Glutamatergic neuron (in vitro differentiated cells): ENCODE results near the gene TBX2. TPM values are rescaled to one million over a fixed set of nuclear protein-coding genes. Genes with fewer than 3 reads are reported as not detected.

Source experiments
- DNase-seq: peaks from one replicate; pipeline ENCODE4 v3.0.0; 2022
- H3K27ac Mint-ChIP-seq: one replicate; pipeline ENCODE4 v1.8.0; 2020; ENCODE audit warnings: mild to moderate bottlenecking, mixed read lengths, inconsistent platforms; ENCODE audit not compliant: unreplicated experiment
- H3K27me3 Mint-ChIP-seq: one replicate; pipeline ENCODE4 v1.8.0; 2020; ENCODE audit warnings: mild to moderate bottlenecking, moderate library complexity, mixed read lengths, inconsistent platforms; ENCODE audit not compliant: unreplicated experiment
- H3K36me3 Mint-ChIP-seq: one replicate; pipeline ENCODE4 v1.8.0; 2020; ENCODE audit warnings: mild to moderate bottlenecking, mixed read lengths, inconsistent platforms; ENCODE audit not compliant: unreplicated experiment
- H3K4me1 Mint-ChIP-seq: one replicate; pipeline ENCODE4 v1.8.0; 2020; ENCODE audit warnings: mild to moderate bottlenecking, low read depth, mixed read lengths, inconsistent platforms; ENCODE audit not compliant: unreplicated experiment
- H3K4me3 Mint-ChIP-seq: one replicate; pipeline ENCODE4 v1.8.0; 2020; ENCODE audit warnings: mild to moderate bottlenecking, mixed read lengths, inconsistent platforms; ENCODE audit not compliant: unreplicated experiment
- H3K9me3 Mint-ChIP-seq: one replicate; pipeline ENCODE4 v1.8.0; 2020; ENCODE audit warnings: mild to moderate bottlenecking, moderate library complexity, mixed read lengths, inconsistent platforms; ENCODE audit not compliant: unreplicated experiment
- CTCF ChIP-seq: fragments of 200-600 bp; sonication (generic); IDR thresholded peaks from one replicate; pipeline ENCODE4 v1.5.0; 2021; ENCODE audit not compliant: partially characterized antibody, unreplicated experiment
- total RNA-seq: library from RNA; stranded (reverse); fragmentation: NEBNext Ultra II Directional; extraction: Animal tissue kit (Norgen Biotek cat#: 25700); gene quantifications from one replicate; pipeline ENCODE4 v1.2.1, GENCODE V29; 2021; ENCODE audit not compliant: unreplicated experiment

Gene TBX2
- total RNA-seq, 1 donor from 2014 or later: 5.4 TPM

- no peak for TF ChIP-seq CTCF
- DNase-seq: no peak
- peaks cover 10% of the 10 kb centered on the region for H3K9me3 Mint-ChIP-seq
- H3K27ac Mint-ChIP-seq: peak overlapping the region; percentile 59
- peaks cover 20% of the 10 kb centered on the region for H3K4me1 Mint-ChIP-seq
- H3K27me3 Mint-ChIP-seq: peaks cover 13% of the 10 kb centered on the region
- no peak overlapping the region for H3K4me3 Mint-ChIP-seq
- H3K36me3 Mint-ChIP-seq: no peaks in the 10 kb centered on the region
Observed at GRCh38 chr17:61381537-61381936, 18.1 kb upstream of the TBX2 start.

DNA sequence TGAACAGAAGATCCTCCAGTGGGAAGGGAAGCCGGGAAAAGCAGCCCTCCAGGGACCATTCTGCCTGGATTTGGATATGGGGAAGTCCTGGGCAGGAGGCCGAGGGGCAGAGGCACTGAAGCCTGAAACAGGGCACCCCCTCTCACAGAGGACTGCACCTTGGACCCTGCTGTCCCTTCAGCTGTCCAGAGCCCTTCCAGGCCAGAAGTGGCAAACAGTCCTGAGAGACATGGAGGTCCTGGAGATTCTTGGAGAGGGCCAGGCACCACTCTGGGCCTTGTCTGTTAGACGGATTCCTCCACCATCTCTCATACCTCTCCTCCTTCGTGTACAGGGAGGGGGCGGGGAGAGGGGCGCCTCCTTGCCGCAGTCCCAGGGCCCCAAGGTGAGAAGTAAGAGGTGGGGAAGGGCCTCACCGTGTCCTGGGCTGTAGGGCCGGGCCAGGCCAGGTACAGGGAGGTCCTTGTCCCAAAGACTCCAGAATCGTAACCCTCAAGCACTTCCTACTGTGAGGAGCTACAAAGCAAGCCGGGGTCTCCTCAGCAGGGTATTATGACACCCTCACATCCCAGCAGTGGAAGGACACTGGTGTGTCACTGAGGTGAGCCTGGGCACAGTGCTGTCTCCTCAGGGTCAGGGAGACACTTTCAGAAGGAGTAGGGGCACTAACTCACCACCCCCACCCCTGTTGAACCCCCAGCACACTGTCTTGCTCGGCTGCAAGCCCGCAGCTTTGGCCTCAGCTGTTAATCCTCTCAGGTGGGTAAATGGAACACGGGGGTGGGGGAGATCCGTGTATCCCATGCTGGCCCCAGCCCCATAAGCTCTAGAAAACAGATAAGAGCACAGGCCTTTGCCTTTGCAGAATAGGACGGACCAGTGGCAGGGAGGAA is 16.6 kb upstream of the TBX2 start:
- Mint-ChIP-seq H3K4me3 (no peak overlapping the region), H3K27me3 (peaks cover 13% of the 10 kb centered on the region), H3K9me3 (peaks cover 10% of the 10 kb centered on the region), H3K27ac (no peak overlapping the region), H3K36me3 (no peaks in the 10 kb centered on the region), H3K4me1 (peaks cover 16% of the 10 kb centered on the region)
- no peak for TF ChIP-seq CTCF
- no peak for DNase-seq

DNA sequence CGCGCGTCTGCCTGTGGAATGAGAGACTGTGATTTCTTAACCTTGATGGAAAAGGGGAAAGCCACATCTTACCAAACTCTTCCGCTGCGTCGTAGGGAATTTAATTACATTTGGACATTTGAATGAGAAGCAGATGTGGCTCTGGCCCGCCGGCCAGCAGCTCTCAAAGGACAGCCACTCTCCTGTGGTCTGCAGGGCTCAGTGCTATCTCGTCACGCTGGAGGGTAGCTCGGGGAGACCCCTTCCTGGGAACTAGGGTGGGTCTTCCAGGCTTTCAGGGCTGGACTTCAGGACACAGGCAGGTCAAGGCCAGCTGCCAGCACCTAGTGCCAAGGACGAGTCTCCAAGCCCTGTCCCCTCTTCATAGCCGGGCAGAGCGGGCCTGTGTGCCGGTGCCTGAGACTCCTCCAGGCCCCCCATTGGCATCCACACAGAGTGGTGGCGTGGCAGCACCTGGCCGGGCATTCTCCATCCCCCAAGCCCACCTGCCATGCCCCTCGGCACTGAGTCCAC is 15.9 kb upstream of the TBX2 start:
- H3K36me3 Mint-ChIP-seq: no peaks in the 10 kb centered on the region
- H3K27me3 Mint-ChIP-seq: peaks cover 13% of the 10 kb centered on the region
- H3K4me1 Mint-ChIP-seq: peaks cover 16% of the 10 kb centered on the region
- H3K9me3 Mint-ChIP-seq: peaks cover 10% of the 10 kb centered on the region
- no peak for TF ChIP-seq CTCF
- no peak for DNase-seq
- H3K27ac Mint-ChIP-seq: no peak overlapping the region
- H3K4me3 Mint-ChIP-seq: no peak overlapping the region

- Mint-ChIP-seq H3K36me3 (no peaks in the 10 kb centered on the region), H3K27me3 (peaks cover 16% of the 10 kb centered on the region), H3K27ac (no peak overlapping the region), H3K4me1 (peaks cover 19% of the 10 kb centered on the region), H3K4me3 (no peak overlapping the region), H3K9me3 (peaks cover 10% of the 10 kb centered on the region)
- TF ChIP-seq CTCF: no peak
- peak; percentile 12 for DNase-seq
Observed at GRCh38 chr17:61384354-61384691, 15.3 kb upstream of the TBX2 start.
